GM12878 (cell line): ENCODE data around the gene GPAT3. TPM values are rescaled to one million over a fixed set of nuclear protein-coding genes. Genes with fewer than 3 reads are reported as not detected.

ENCODE experiments used
- ATAC-seq: fragments of 200-7000 bp; cut with Tn5 transposase; 3 replicates; pipeline ENCODE4 v1.9.1; 2020; ENCODE audit warnings: mild to moderate bottlenecking, moderate library complexity
- BruUV-seq: library from RNA; stranded (reverse); fragments of 400-500 nt; replicated peaks from 2 replicates; lab custom pipeline; 2021; lab: Mats Ljungman, UMichigan
- CTCF ChIA-PET: fragments of 300-600 bp; sonication (Branson Sonifier 250); formaldehyde crosslinking; extraction: SDS; loops from one replicate; lab custom pipeline; 2021; ENCODE audit warnings: inconsistent platforms; lab: Yijun Ruan, JAX
- POLR2A ChIA-PET: fragments of 350-600 bp; formaldehyde crosslinking; extraction: SDS; loops from one replicate; lab custom pipeline; 2021; ENCODE audit warnings: inconsistent platforms; lab: Charles Lee
- RAD21 ChIA-PET: fragments of 300-600 bp; sonication (Branson Sonifier 250); formaldehyde crosslinking; loops from one replicate; lab custom pipeline; 2023; ENCODE audit warnings: antibody characterized with exemption; ENCODE audit not compliant: unreplicated experiment; lab: Charles Lee
- SMC1A ChIA-PET: fragments of 300-600 bp; sonication (Branson Sonifier 250); formaldehyde crosslinking; loops from one replicate; lab custom pipeline; 2023; ENCODE audit not compliant: unreplicated experiment, uncharacterized antibody; lab: Charles Lee
- DNase-seq: peaks from one replicate; pipeline ENCODE4 v3.0.0-alpha.2; 2011; ENCODE audit warnings: low read depth, low spot score
- FAIRE-seq: peaks from 3 replicates; lab custom pipeline; 2011; peaks lifted over from hg19 to GRCh38; lab: Jason Lieb, UNC
- H2AFZ ChIP-seq: 2 replicates; pipeline ENCODE4 v1.6.0; 2011; ENCODE audit warnings: low read depth, low read length, control low read depth; ENCODE audit not compliant: control insufficient read depth
- H3K27ac ChIP-seq: 2 replicates; pipeline ENCODE4 v1.5.1; 2011; ENCODE audit warnings: control low read depth; ENCODE audit not compliant: control insufficient read depth, insufficient read depth
- H3K27me3 ChIP-seq, 2 experiments: replicated peaks in 1 of 2; 2 replicates each; pipeline versions ENCODE4 v1.6.0 to v1.6.1; 2011; ENCODE audit warnings: low read length in 1 of 2; ENCODE audit not compliant: control insufficient read depth in 2 of 2, insufficient read depth in 2 of 2
- H3K36me3 ChIP-seq, 2 experiments: 2 replicates each; pipeline ENCODE4 v1.5.1; 2011; ENCODE audit warnings: low read length in 1 of 2; ENCODE audit not compliant: control insufficient read depth in 2 of 2, insufficient read depth in 2 of 2
- H3K4me1 ChIP-seq: 2 replicates; pipeline ENCODE4 v1.6.1; 2011; ENCODE audit warnings: mild to moderate bottlenecking, low read length, moderate library complexity, mixed read lengths; ENCODE audit not compliant: control insufficient read depth, insufficient read depth
- H3K4me2 ChIP-seq: 2 replicates; pipeline ENCODE4 v1.6.0; 2011; ENCODE audit warnings: control low read depth; ENCODE audit not compliant: control insufficient read depth, insufficient read depth
- H3K4me3 ChIP-seq: fragments of 200-600 bp; sonication (generic); 2 replicates; pipeline ENCODE4 v1.5.1; 2016
- H3K79me2 ChIP-seq: 2 replicates; pipeline ENCODE4 v1.6.0; 2011; ENCODE audit warnings: low read length; ENCODE audit not compliant: control insufficient read depth, insufficient read depth
- H3K9ac ChIP-seq: 2 replicates; pipeline ENCODE4 v1.8.0; 2011; ENCODE audit warnings: low read length, control low read depth, mixed read lengths; ENCODE audit not compliant: control insufficient read depth, insufficient read depth
- H3K9me3 ChIP-seq: replicated peaks from 3 replicates; pipeline ENCODE4 v1.5.1; 2011; ENCODE audit warnings: mild to moderate bottlenecking, low read length; ENCODE audit not compliant: control insufficient read depth, insufficient read depth
- H4K20me1 ChIP-seq: 2 replicates; pipeline ENCODE4 v1.6.0; 2011; ENCODE audit not compliant: control insufficient read depth, insufficient read depth
- ATF7 ChIP-seq: fragments of 450-650 bp; IDR thresholded peaks from 2 replicates; pipeline ENCODE4 v1.6.1; 2016; ENCODE audit warnings: low read depth, mild to moderate bottlenecking
- CBX5 ChIP-seq: sonication (generic); IDR thresholded peaks from 2 replicates; pipeline ENCODE4 v1.6.1; 2016; ENCODE audit warnings: low read depth, moderate library complexity, mild to moderate bottlenecking, inconsistent platforms
- CEBPB ChIP-seq, 2 experiments: fragments of 150-350 bp in 1 of 2; IDR thresholded peaks; 2 replicates each; pipeline ENCODE4 v1.6.1; 2012 to 2014; ENCODE audit warnings: low read depth in 2 of 2, low read length in 2 of 2, borderline replicate concordance in 1 of 2, inconsistent platforms in 1 of 2
- CREM ChIP-seq: IDR thresholded peaks from 2 replicates; pipeline ENCODE4 v1.6.1; 2014; ENCODE audit warnings: antibody characterized with exemption, low read depth
- DPF2 ChIP-seq: fragments of 450-650 bp; IDR thresholded peaks from 2 replicates; pipeline ENCODE4 v1.6.1; 2017; ENCODE audit warnings: mild to moderate bottlenecking
- ESRRA ChIP-seq: IDR thresholded peaks from 2 replicates; pipeline ENCODE4 v1.6.1; 2012; ENCODE audit warnings: mild to moderate bottlenecking, low read length, improper control_type of control experiment
- HDAC6 ChIP-seq: fragments of 200-600 bp; sonication (generic); IDR thresholded peaks from one replicate; pipeline ENCODE4 v1.8.0; 2017; ENCODE audit warnings: antibody characterized with exemption; ENCODE audit not compliant: unreplicated experiment
- IKZF2 ChIP-seq, 2 experiments: fragments of 450-650 bp; IDR thresholded peaks; 2 replicates each; pipeline ENCODE4 v1.6.1; 2017; ENCODE audit warnings: mild to moderate bottlenecking in 2 of 2, moderate library complexity in 2 of 2
- NFXL1 ChIP-seq: fragments of 450-650 bp; IDR thresholded peaks from 2 replicates; pipeline ENCODE4 v1.6.1; 2017; ENCODE audit warnings: antibody characterized with exemption, mild to moderate bottlenecking, borderline replicate concordance
- PAX8 ChIP-seq: fragments of 450-650 bp; IDR thresholded peaks from 2 replicates; pipeline ENCODE4 v1.6.1; 2017; ENCODE audit warnings: mild to moderate bottlenecking, moderate library complexity
- PML ChIP-seq: IDR thresholded peaks from 2 replicates; pipeline ENCODE4 v1.6.1; 2012; ENCODE audit warnings: low read length, inconsistent platforms
- RELA ChIP-seq: fragments of 450-650 bp; IDR thresholded peaks from 2 replicates; pipeline ENCODE4 v1.8.0; 2014; ENCODE audit warnings: borderline replicate concordance; ENCODE audit not compliant: partially characterized antibody
- SPI1 ChIP-seq: IDR thresholded peaks from 2 replicates; pipeline ENCODE4 v1.6.1; 2011; ENCODE audit warnings: low read depth, mild to moderate bottlenecking, low read length, moderate library complexity, borderline replicate concordance; ENCODE audit not compliant: insufficient read depth
- ZNF207 ChIP-seq: fragments of 450-650 bp; IDR thresholded peaks from 2 replicates; pipeline ENCODE4 v1.6.1; 2014; ENCODE audit warnings: antibody characterized with exemption, mild to moderate bottlenecking, borderline replicate concordance
- WGBS: methylation state at CpG from one replicate; pipeline ENCODE4 v1.1.6; 2016; ENCODE audit warnings: low lambda C conversion rate; ENCODE audit not compliant: insufficient replicate concordance, insufficient coverage; ENCODE audit errors: missing lambda C conversion rate; 5-methylcytosine and 5-hydroxymethylcytosine counted together
- in situ Hi-C: fragments of 300-500 bp; cut with MboI; formaldehyde crosslinking; loops from 9 replicates; pipeline ENCODE4 v1.14.3; 2018; ENCODE audit warnings: mixed read lengths
- intact Hi-C: fragments of 100-400 bp; cut with micrococcal nuclease; formaldehyde crosslinking; loops from one replicate; pipeline ENCODE4 v1.14.2; 2022; ENCODE audit not compliant: unreplicated experiment
- polyA plus RNA-seq, 11 experiments: library from polyadenylated mRNA; depleted of rRNA in 4 of 11; unstranded in 6 of 11; stranded (reverse) in 5 of 11; fragments of >200 nt; fragmentation: Nextera tagmentation in 4 of 11; fragmentation: Illumina TruSeq in 1 of 11; extraction: Ambion mirVana in 4 of 11; extraction: Trizol in 1 of 11; gene quantifications; 1 replicate in 1 of 11; 2 replicates in 10 of 11; pipeline versions ENCODE4 v1.2.1 to v1.2.3, GENCODE V29; 2011 to 2016; ENCODE audit warnings: inconsistent platforms in 2 of 11, missing spikeins in 2 of 11, low read depth in 1 of 11
- total RNA-seq, 4 experiments: library from RNA; depleted of rRNA in 3 of 4; stranded (reverse); fragments of >200 nt in 3 of 4; fragmentation: Illumina TruSeq in 1 of 4; extraction: Trizol in 1 of 4; gene quantifications; 2 replicates each; pipeline versions ENCODE4 v1.2.1 to v1.2.3, GENCODE V29; 2013 to 2021
- TF ChIP-seq, protein P1 (sequence below): fragments of 150-350 bp; IDR thresholded peaks from 2 replicates; pipeline ENCODE4 v1.6.1; 2016; ENCODE audit warnings: low read depth, low read length
- TF ChIP-seq, protein P2 (sequence below): fragments of 450-650 bp; IDR thresholded peaks from 2 replicates; pipeline ENCODE4 v1.6.1; 2017; ENCODE audit warnings: low read depth, mild to moderate bottlenecking, moderate library complexity
- TF ChIP-seq, protein P3 (sequence below): fragments of 450-650 bp; conservative IDR thresholded peaks from 2 replicates; pipeline ENCODE4 v1.6.1; 2017; ENCODE audit warnings: mild to moderate bottlenecking, moderate library complexity

GPAT3 gene
- total and polyA plus RNA-seq, 10 of the 15 experiments (the other 5 are each of a cell fraction or from before 2014, with no cell fraction given) = 0.26 to 1.1 (median 0.52) TPM

- Histone ChIP-seq H3K4me1 (no peaks in the 10 kb centered on the region), H2AFZ (no peak overlapping the region), H3K27me3 (no peaks in the 10 kb centered on the region), H3K27ac (no peak overlapping the region), H3K4me2 (no peak overlapping the region), H3K9me3 (no peaks in the 10 kb centered on the region), H3K36me3 (no peaks in the 10 kb centered on the region), H3K79me2 (no peaks in the 10 kb centered on the region), H3K9ac (no peak overlapping the region), H3K4me3 (no peak overlapping the region), H4K20me1 (no peaks in the 10 kb centered on the region)
- SMC1A ChIA-PET = interaction anchor here (0.7 kb wide), 1 partner anchor 101 kb away, joined by 3 read pairs; no protein-coding TSS in a partner anchor
- CTCF ChIA-PET = interaction anchor here (1.0 kb wide), 1 partner anchor 19 kb away, joined by 3 read pairs; no protein-coding TSS in a partner anchor
- intact Hi-C loops = no loop called here
- DNase-seq (no peak), FAIRE-seq (no peak), ATAC-seq (no peak)
- no TSS peak for BruUV-seq
- 16% methylated on average over 3 of the region's 3 CpGs for WGBS
- RAD21 ChIA-PET = no interaction called here
- in situ Hi-C loops = no loop called here
- POLR2A ChIA-PET = no interaction called here
- no peak for TF ChIP-seq CREM
- no peak for TF ChIP-seq HDAC6
- no peak for TF ChIP-seq PML
- no peak for TF ChIP-seq CBX5
- TF ChIP-seq ZNF207 = no peak
- TF ChIP-seq CEBPB (IDR thresholded peaks at IDR 0.05; ENCODE audit: borderline replicate concordance in 1 of 2, low read depth in 2 of 2, low read length in 2 of 2) = no peak
- TF ChIP-seq, protein P1, sequence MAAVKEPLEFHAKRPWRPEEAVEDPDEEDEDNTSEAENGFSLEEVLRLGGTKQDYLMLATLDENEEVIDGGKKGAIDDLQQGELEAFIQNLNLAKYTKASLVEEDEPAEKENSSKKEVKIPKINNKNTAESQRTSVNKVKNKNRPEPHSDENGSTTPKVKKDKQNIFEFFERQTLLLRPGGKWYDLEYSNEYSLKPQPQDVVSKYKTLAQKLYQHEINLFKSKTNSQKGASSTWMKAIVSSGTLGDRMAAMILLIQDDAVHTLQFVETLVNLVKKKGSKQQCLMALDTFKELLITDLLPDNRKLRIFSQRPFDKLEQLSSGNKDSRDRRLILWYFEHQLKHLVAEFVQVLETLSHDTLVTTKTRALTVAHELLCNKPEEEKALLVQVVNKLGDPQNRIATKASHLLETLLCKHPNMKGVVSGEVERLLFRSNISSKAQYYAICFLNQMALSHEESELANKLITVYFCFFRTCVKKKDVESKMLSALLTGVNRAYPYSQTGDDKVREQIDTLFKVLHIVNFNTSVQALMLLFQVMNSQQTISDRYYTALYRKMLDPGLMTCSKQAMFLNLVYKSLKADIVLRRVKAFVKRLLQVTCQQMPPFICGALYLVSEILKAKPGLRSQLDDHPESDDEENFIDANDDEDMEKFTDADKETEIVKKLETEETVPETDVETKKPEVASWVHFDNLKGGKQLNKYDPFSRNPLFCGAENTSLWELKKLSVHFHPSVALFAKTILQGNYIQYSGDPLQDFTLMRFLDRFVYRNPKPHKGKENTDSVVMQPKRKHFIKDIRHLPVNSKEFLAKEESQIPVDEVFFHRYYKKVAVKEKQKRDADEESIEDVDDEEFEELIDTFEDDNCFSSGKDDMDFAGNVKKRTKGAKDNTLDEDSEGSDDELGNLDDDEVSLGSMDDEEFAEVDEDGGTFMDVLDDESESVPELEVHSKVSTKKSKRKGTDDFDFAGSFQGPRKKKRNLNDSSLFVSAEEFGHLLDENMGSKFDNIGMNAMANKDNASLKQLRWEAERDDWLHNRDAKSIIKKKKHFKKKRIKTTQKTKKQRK = no peak
- TF ChIP-seq, protein P2, sequence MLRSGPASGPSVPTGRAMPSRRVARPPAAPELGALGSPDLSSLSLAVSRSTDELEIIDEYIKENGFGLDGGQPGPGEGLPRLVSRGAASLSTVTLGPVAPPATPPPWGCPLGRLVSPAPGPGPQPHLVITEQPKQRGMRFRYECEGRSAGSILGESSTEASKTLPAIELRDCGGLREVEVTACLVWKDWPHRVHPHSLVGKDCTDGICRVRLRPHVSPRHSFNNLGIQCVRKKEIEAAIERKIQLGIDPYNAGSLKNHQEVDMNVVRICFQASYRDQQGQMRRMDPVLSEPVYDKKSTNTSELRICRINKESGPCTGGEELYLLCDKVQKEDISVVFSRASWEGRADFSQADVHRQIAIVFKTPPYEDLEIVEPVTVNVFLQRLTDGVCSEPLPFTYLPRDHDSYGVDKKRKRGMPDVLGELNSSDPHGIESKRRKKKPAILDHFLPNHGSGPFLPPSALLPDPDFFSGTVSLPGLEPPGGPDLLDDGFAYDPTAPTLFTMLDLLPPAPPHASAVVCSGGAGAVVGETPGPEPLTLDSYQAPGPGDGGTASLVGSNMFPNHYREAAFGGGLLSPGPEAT = no peak
- TF ChIP-seq SPI1 = no peak
- no peak for TF ChIP-seq PAX8
- no peak for TF ChIP-seq ATF7
- no peak for TF ChIP-seq IKZF2 (IDR thresholded peaks at IDR 0.05)
- TF ChIP-seq ESRRA = no peak
- TF ChIP-seq NFXL1 = no peak
- TF ChIP-seq RELA = no peak
- TF ChIP-seq DPF2 = no peak
- TF ChIP-seq, protein P3, sequence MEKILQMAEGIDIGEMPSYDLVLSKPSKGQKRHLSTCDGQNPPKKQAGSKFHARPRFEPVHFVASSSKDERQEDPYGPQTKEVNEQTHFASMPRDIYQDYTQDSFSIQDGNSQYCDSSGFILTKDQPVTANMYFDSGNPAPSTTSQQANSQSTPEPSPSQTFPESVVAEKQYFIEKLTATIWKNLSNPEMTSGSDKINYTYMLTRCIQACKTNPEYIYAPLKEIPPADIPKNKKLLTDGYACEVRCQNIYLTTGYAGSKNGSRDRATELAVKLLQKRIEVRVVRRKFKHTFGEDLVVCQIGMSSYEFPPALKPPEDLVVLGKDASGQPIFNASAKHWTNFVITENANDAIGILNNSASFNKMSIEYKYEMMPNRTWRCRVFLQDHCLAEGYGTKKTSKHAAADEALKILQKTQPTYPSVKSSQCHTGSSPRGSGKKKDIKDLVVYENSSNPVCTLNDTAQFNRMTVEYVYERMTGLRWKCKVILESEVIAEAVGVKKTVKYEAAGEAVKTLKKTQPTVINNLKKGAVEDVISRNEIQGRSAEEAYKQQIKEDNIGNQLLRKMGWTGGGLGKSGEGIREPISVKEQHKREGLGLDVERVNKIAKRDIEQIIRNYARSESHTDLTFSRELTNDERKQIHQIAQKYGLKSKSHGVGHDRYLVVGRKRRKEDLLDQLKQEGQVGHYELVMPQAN = no peak
Observed at GRCh38 chr4:83516042-83516772, 19.7 kb upstream of the GPAT3 start.
